DND-41 (cell line): Measurements from ENCODE around the gene OR5AN1.

Experiments used
- CTCF ChIP-seq: IDR thresholded peaks from 2 replicates; pipeline ENCODE4 v1.5.1; 2012; ENCODE audit warnings: borderline replicate concordance, low read length, moderate library complexity, mild to moderate bottlenecking; ENCODE audit not compliant: poor library complexity, severe bottlenecking; ENCODE audit errors: extremely low read depth
- EZH2 ChIP-seq: IDR thresholded peaks from 3 replicates; pipeline ENCODE4 v1.6.1; 2012; ENCODE audit warnings: borderline replicate concordance, low read depth, mild to moderate bottlenecking, moderate library complexity, low read length, inconsistent platforms; ENCODE audit not compliant: severe bottlenecking

GRCh38 chr11:59380263-59381059 lies 21.8 kb downstream of the OR5AN1 start:
- no peak for TF ChIP-seq CTCF
- no peak for TF ChIP-seq EZH2
